B cell (primary cell): ENCODE results near the gene CYRIA.

Experiments used
- EZH2 ChIP-seq: IDR thresholded peaks from 2 replicates; pipeline ENCODE4 v1.6.1; 2012; ENCODE audit warnings: borderline replicate concordance, low read depth, mild to moderate bottlenecking, moderate library complexity, low read length; ENCODE audit not compliant: insufficient read depth, poor library complexity, severe bottlenecking
- TF ChIP-seq, protein P1 (sequence below): fragments of 200-600 bp; IDR thresholded peaks from one replicate; pipeline ENCODE4 v1.8.0; 2022; ENCODE audit warnings: antibody characterized with exemption, mild to moderate bottlenecking

DNA sequence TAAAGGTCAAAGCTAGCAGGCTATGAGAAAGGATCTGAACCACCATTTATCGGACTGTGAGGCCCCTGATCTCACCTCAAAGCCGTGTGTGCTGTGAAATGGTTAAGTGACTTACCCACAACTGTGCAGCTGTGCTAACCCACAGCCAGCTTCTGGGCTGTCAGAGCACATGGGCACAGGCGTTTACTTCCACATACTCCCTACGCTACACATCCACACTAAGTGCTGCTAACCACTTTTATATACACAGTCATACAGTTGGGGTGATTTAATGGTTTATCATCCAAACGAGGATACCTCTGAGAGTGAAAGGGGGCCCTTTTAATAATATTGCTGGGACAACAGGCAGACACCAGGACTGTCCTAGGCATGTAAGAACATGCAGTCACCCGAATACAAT, 37.3 kb downstream of the CYRIA start:
- TF ChIP-seq, protein P1, sequence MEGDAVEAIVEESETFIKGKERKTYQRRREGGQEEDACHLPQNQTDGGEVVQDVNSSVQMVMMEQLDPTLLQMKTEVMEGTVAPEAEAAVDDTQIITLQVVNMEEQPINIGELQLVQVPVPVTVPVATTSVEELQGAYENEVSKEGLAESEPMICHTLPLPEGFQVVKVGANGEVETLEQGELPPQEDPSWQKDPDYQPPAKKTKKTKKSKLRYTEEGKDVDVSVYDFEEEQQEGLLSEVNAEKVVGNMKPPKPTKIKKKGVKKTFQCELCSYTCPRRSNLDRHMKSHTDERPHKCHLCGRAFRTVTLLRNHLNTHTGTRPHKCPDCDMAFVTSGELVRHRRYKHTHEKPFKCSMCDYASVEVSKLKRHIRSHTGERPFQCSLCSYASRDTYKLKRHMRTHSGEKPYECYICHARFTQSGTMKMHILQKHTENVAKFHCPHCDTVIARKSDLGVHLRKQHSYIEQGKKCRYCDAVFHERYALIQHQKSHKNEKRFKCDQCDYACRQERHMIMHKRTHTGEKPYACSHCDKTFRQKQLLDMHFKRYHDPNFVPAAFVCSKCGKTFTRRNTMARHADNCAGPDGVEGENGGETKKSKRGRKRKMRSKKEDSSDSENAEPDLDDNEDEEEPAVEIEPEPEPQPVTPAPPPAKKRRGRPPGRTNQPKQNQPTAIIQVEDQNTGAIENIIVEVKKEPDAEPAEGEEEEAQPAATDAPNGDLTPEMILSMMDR, result no peak
- no peak for TF ChIP-seq EZH2
